ENCODE data around the gene CLEC7A.

DNA sequence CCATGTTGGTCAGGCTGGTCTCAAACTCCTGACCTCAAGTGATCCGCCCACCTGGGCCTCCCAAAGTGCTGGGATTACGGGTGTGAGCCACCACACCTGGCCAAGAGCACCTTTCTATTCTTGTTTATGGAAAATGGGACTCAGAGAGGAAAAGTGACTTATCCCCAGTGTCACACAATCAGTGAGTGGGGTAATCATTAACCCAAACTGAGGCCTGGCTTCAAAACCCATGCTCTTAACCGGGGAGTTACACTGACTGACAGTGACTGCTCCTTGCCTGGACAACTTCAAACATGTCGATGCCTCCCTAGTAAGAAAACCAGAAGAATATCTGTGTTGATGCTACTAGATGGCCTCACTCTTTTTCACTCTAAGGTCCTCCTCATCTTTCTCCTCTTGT, 7.3 kb downstream of the CLEC7A start:
- TF ChIP-seq ZNF384 (IDR thresholded peaks at IDR 0.05) = no peak
- no peak for TF ChIP-seq LEF1 (IDR thresholded peaks at IDR 0.05; ENCODE audit: borderline replicate concordance)
